ENCODE results near the gene NUTF2. TPM values are rescaled to one million over a fixed set of nuclear protein-coding genes. Genes with fewer than 3 reads are reported as not detected.

NUTF2 gene
- polyA plus RNA-seq, 1 experiment: 151 TPM

DNA sequence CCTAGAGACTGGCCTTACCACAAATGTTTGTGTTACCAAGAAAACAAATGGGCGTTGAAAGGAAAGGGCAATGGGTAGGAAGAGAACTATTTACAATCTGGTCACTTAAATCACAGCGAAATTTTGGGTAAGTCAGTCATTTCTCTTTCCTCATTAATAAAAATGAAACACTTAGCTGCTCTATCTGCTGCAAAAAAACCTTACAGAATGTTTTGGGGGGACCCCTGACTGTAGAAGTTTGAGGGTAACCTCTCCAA lies 742 bp upstream of the NUTF2 start:
- CTCF ChIA-PET: interaction anchor here (0.6 to 1.6 kb wide), 3 partner anchors 19 to 325 kb away, joined by 3 to 4 read pairs (median 3); no protein-coding TSS in a partner anchor
- POLR2A ChIA-PET: interaction anchor here (0.6 to 2.1 kb wide), 4 partner anchors 13 to 354 kb away, joined by 4 to 9 read pairs (median 5); partner anchors contain the start of genes RANBP10 and TSNAXIP1
- Histone ChIP-seq H3K4me3 (ENCODE audit: low read depth, low read length) (peak overlapping the region; percentile 86), H3K27me3 (ENCODE audit: control insufficient read depth, insufficient read depth, low read length) (no peaks in the 10 kb centered on the region), H3K9me3 (ENCODE audit: control insufficient read depth, insufficient read depth, low read length) (peaks cover 4% of the 10 kb centered on the region; the same call in 1 of the 2 replicates), H3K27ac (ENCODE audit: low read depth, low read length) (peak overlapping the region; percentile 78)
- DNase-seq (ENCODE audit: low read depth, low spot score): no peak
- TF ChIP-seq CTCF (IDR thresholded peaks at IDR 0.05; ENCODE audit: low read depth, low read length): no peak

DNA sequence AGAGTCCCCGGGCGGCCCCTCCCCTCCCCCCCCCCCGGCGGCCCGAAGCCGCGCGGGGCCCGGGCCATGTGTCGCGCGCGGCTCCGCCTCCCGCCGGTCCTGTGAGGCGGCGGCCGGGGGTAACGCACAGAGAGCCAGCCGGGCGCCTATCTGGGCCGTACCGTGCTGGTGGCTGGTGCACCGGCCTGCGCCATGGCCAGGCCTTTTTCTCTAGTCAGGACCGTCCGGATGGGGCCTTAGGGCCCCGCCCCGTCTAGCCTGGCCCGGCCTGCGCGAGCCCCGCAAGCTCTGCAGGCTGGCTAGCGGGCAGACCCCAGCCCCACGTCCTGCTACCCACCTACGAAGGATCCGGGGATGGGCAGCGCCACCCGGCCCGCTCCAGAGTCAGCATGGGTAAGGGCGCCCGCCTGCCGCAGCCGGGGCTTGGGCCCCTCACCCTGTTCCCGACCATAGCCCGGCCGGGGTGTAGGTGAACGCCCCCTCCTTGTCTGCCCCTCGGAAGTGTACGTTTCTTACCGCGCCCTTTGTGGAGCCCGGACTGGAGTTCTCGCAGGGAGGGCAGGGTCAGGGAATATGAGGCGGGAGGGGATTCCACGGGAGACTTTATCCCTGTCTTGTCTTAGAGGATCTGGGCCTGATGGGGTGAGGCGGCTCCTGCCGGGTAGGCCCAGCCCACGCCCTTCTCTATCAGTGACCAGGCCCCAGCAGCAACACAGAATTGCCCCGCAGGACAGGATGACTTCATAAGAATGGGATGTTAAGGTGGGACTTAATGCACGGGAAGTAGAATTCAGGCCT lies 530 bp downstream of the NUTF2 start, which contains the start of gene CENPT:
Gene CENPT, minus strand, starts transcription at position 630 of the 798 bp plus-strand sequence. CDS start 13,834 bp downstream, outside the sequence.
- CTCF ChIA-PET: interaction anchor here (0.7 to 1.5 kb wide), 2 partner anchors 36 to 174 kb away, joined by 3 to 4 read pairs; no protein-coding TSS in a partner anchor
- POLR2A ChIA-PET: interaction anchor here (1.2 to 2.1 kb wide), 3 partner anchors 13 to 26 kb away, joined by 3 to 9 read pairs (median 5); partner anchors contain the start of gene EDC4

DNA sequence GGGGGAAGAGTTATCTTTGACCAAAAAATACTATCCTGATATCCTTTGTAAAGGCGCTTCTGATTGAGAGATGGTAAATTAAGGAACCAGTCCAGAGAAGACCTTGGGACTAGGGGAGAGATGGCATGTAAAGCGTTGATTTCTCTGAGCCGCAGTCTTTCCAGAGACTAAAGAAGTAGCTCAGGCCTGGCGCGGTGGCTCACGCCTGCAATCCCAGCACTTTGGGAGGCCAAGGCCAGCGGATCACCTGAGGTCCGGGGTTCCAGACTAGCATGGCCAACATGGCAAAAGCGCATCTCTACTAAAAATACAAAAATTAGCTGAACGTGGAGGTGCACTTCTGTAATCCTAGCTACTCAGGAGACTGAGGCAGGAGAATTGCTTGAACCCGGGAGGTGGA lies 1.4 kb downstream of the NUTF2 start:
- H3K27ac ChIP-seq (ENCODE audit: low read depth, low read length): no peak overlapping the region
- H3K9me3 ChIP-seq (ENCODE audit: control insufficient read depth, insufficient read depth, low read length): peaks cover 4% of the 10 kb centered on the region; the same call in 1 of the 2 replicates
- TF ChIP-seq CTCF (IDR thresholded peaks at IDR 0.05; ENCODE audit: low read depth, low read length): no peak
- ChIA-PET POLR2A (interaction anchor here (1.3 to 2.1 kb wide), 2 partner anchors 12 to 25 kb away, joined by 3 to 9 read pairs; partner anchors contain the start of gene EDC4), CTCF (interaction anchor here (0.7 to 1.5 kb wide), 2 partner anchors 36 to 175 kb away, joined by 3 to 4 read pairs; no protein-coding TSS in a partner anchor)
- DNase-seq (ENCODE audit: low read depth, low spot score): no peak
- H3K27me3 ChIP-seq (ENCODE audit: control insufficient read depth, insufficient read depth, low read length): no peaks in the 10 kb centered on the region
- peak overlapping the region; percentile 86 for H3K4me3 ChIP-seq (ENCODE audit: low read depth, low read length)

More for the DNA sequence above, 530 bp downstream of the NUTF2 start, which contains the start of gene CENPT:
- no peak for DNase-seq (ENCODE audit: low read depth, low spot score)
- Histone ChIP-seq H3K27ac (ENCODE audit: low read depth, low read length) (peak within 1 kb of the TSS; percentile 78), H3K27me3 (ENCODE audit: control insufficient read depth, insufficient read depth, low read length) (no peaks in the 10 kb centered on the region), H3K9me3 (ENCODE audit: control insufficient read depth, insufficient read depth, low read length) (peaks cover 4% of the 10 kb centered on the region; the same call in 1 of the 2 replicates), H3K4me3 (ENCODE audit: low read depth, low read length) (peak within 1 kb of the TSS; percentile 86)
- no peak for TF ChIP-seq CTCF (IDR thresholded peaks at IDR 0.05; ENCODE audit: low read depth, low read length)

- no peak overlapping the region for H3K27ac ChIP-seq (ENCODE audit: low read depth, low read length)
- POLR2A ChIA-PET: no interaction called here
- TF ChIP-seq CTCF (IDR thresholded peaks at IDR 0.05; ENCODE audit: low read depth, low read length): no peak
- no peak overlapping the region for H3K4me3 ChIP-seq (ENCODE audit: low read depth, low read length)
- no peak for DNase-seq (ENCODE audit: low read depth, low spot score)
- CTCF ChIA-PET: no interaction called here
- H3K27me3 ChIP-seq (ENCODE audit: control insufficient read depth, insufficient read depth, low read length): no peaks in the 10 kb centered on the region
- no peaks in the 10 kb centered on the region for H3K9me3 ChIP-seq (ENCODE audit: control insufficient read depth, insufficient read depth, low read length)
Observed at GRCh38 chr16:67853670-67854069, 6.9 kb downstream of the NUTF2 start.

DNA sequence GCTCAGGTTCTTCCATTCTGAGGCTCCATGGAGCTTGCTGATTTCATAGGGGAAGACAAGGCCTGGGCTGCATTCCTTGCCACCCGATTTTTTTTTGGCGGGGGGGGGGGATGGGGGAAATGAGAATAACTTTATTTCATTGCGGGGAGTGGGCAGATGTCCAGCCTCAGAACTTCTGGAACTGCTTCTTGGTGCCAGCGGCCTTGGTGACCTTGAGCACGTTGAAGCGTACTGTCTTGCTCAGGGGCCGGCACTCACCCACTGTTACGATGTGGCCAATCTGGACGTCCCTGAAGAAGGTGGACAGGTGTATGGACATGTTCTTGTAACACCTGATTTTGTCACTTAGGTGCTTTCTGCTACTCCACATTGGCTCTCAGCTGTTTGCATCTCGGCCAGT lies 9.1 kb downstream of the NUTF2 start:
- CTCF ChIA-PET: no interaction called here

More for the DNA sequence above, 9.1 kb downstream of the NUTF2 start:
- Histone ChIP-seq H3K4me3 (ENCODE audit: low read depth, low read length) (no peak overlapping the region), H3K9me3 (ENCODE audit: control insufficient read depth, insufficient read depth, low read length) (no peaks in the 10 kb centered on the region), H3K27ac (ENCODE audit: low read depth, low read length) (no peak overlapping the region), H3K27me3 (ENCODE audit: control insufficient read depth, insufficient read depth, low read length) (no peaks in the 10 kb centered on the region)
- DNase-seq (ENCODE audit: low read depth, low spot score): no peak
- no peak for TF ChIP-seq CTCF (IDR thresholded peaks at IDR 0.05; ENCODE audit: low read depth, low read length)
- POLR2A ChIA-PET: no interaction called here
